Measurements from ENCODE around the gene ARHGAP22.

The ARHGAP22 gene

GRCh38 chr10:48477616-48478015 lies 127.3 kb downstream of the ARHGAP22 start:
- DNase-seq (ENCODE audit: low spot score) = no peak

DNA sequence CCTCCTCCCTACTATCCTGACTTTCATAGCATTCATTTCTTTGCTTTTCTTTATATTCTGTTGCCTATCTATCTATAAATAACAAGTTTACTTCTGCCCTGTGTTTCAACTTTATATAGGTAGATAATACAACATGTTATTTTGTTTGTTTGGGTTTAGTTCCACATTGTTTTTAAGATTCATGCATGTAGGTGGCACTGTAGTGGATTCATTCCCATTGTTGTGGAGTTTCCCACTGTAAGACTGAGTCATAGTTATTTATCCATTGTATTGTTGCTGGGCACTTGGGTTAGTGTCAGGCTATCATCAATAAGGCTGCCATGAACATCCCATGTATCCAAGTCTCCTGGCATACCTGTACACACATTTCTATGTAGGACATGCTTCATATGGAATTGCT lies 127.7 kb downstream of the ARHGAP22 start:
- DNase-seq (ENCODE audit: low spot score) = no peak

DNA sequence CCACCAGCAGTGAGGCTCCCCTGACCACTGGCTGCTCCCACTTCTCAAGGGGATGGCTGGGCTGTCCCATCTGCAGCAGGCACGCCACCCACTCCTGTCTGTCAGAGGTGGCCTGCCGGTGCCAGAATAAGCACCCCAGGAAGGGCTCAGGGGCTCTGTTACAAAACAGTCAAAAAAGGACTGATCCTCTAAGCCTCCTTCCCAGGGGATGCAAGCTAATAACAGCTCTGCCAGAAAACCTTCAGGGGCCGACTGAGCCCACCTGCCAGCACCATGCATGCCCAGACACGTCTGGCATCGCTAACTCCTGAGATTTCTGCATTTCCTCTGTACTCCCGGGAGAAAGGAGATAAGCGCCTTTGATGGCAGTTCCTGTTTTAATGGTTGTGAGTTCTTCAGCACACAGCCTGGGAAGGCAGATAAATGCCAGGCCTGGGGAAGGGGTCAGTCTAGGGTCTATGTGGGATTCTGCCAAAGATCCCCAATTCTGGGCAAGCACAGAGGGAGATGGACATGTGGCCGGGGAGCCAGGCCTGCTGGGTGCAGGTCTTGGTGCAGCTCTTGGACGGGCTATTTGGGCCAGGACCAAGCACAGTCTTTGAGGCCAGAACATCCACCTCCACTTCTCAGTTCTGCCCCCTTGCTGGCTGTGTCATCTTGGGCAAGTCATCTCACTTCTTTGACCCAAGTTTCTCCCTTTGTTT lies 128.4 kb downstream of the ARHGAP22 start:
- no peak for DNase-seq (ENCODE audit: low spot score)

- DNase-seq (ENCODE audit: low spot score) = no peak
These were observed 129.0 kb downstream of the ARHGAP22 start for GRCh38 chr10:48475943-48476278.

GRCh38 chr10:48474765-48475365 lies 130.0 kb downstream of the ARHGAP22 start:
- DNase-seq (ENCODE audit: low spot score) = no peak

DNA sequence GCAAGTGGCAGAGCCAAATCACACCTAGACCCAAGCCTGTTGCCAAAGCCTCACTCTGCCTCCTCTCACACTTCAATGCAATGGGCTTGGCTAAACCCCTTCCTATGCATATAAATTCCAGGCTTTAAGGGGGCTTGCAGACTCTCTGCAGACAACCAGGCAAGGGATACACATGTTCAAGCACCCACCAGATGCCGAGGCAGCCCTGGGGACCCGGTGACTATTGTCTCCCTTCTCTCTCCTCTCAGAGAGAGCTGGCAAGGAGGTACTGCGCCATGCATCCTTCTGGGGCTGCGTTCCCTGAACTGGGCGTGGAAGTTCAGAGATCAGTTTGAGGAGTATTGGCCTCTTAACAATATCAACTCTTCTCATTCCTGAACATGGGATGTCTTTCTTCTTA lies 131.2 kb downstream of the ARHGAP22 start:
- DNase-seq (ENCODE audit: low spot score) = no peak

- no peak for DNase-seq (ENCODE audit: low spot score)
These were observed 132.3 kb downstream of the ARHGAP22 start for GRCh38 chr10:48472501-48473069.

- no peak for DNase-seq (ENCODE audit: low spot score)
These were observed 133.7 kb downstream of the ARHGAP22 start for GRCh38 chr10:48470893-48471805.

- DNase-seq (ENCODE audit: low spot score) = no peak
These were observed 134.6 kb downstream of the ARHGAP22 start for GRCh38 chr10:48470115-48470892.

- DNase-seq (ENCODE audit: low spot score) = no peak
These were observed 135.3 kb downstream of the ARHGAP22 start for GRCh38 chr10:48469516-48470020.

DNA sequence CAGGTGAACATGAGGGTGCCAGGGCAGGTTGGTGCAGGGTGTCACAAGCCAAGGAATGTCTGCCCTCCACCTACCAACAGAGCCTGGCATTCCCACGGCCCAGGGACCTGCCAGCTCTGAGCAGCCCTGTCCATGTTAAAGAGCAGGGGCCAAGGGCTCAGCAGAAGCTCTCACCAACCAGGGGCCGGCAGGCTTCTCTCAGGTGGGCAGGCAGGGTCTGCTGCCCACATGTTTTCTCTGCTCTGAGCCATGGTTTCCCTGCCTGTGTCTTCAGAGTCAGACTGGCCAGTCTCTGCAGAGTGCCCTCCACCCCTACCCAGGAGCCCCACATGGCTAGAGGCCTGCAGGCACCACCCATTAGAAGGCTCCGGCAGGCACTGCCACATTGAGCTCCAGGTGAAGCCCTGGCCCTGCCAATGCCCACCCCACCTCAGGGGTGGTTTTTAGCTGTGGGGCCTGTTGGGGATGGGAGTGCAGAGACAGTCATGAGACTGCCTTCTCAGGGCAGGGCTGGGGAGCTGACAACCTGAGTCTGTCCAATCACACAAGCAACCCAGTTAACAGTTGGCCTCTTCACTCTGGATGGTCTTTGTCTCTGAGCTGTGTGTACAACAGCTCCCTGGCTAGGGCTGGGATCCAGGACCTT lies 135.9 kb downstream of the ARHGAP22 start:
- no peak for DNase-seq (ENCODE audit: low spot score)

DNA sequence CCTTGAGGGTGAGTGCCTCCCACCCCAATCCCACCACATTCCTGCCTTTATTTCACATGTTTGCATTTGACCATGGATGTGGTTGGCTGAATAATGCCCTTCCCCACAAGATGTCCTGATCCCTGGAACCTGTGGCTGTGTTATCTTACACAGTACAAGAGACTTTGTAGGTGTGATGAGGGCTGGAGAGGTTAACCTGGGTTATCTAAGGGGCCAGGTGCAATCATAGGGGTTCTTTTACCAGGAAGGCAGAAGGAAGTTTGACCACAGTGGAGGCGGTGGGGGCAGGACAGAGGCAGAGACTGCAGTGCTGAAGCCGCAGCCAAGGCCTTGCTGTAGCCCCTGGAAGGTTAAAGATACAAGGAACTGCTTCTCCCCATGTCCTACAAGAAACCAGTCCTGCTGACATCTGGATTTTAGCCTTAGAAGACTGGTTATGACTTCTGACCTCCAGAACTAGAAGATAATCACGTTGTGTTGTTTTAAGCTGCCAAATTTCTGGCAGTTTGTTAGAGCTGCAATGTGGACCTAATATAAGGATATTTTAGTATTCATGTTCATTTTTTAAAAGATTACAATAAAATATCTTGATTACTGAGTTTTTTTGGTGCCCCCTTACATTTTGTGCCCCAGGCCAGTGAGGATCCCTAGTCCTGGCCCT lies 136.6 kb downstream of the ARHGAP22 start:
- DNase-seq (ENCODE audit: low spot score) = no peak

DNA sequence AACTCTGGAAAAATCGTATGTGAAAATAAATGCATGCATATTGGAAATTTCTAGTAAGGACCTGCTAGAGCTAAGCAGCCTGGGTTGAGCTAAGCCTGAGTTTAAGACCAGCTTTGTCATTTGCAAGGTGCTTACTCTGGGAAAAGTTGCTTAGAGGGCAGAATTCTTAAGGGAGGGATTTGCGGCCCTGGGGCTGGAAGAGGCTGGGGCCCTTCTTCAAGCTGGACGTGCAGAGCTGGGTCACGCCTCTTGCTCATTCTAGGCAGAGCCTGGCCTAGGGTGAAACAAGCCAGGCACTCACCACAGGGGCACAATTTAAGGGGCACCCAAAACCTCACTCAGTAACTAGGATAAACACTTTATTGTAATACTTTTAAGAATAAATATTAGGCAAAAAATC lies 137.2 kb downstream of the ARHGAP22 start:
- DNase-seq (ENCODE audit: low spot score) = no peak

DNA sequence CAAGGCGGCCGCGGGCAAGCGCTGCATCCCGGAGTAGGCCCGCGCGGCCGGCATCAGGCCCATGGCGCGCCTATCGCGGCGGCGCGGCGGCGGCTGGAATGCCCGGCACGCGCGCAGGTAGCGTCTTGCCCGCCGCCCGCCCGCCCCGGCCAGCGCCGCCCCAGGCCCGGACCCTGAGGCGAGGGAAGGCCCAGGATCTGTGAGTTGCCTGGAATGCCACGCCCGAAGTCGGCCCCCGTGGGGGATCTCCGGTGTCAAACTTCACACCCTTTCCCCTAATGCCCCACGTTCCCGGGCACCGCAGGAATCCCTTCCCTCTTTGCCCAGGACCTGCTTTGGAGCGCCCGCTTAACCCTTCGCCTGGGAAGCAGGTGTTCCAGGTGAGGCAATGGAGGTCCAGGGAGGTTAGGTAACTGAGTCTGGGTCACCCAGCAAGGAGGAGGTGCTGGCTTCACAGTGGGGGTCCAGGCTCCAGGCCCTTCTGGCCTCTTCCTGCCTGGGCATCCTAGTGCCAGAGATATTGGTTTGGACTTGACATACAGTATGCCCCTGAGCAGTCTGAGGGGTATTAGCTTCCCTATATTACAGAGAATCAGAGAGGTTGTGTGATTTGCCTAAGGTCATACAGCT lies 138.1 kb downstream of the ARHGAP22 start:
- no peak for DNase-seq (ENCODE audit: low spot score)

DNA sequence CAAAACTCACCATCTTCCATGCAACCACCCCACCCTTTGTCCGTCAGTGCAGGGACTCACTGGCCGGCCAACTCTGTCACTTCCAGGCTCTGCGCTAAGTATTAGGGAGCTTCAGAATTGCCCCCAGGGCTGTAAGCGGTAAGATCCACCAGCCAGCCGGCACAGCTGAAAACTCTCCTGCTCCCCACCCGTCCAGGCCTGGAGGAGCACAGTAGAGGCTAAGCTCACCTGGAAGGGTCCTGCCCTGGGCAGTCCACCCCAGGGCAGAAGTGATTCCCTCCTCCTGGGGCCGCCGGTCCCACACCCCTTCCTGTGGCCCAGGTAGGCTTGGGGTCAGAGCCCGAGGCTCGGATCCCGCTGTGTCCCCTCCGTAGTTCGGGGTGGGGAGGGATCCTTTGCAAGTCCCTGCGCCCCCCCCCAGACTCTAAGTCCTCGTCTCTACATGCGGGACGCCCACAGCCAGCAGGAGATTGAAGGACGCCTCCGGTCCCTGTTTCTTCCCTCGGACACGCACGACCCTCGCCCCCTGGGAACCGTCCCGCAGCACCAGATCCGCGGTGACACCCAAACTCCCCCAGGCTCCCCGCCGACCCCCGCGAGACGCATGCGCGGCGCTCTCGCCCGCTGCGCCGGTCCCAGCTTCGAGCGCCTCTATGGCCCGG lies 138.9 kb downstream of the ARHGAP22 start:
- DNase-seq (ENCODE audit: low spot score) = no peak

- no peak for DNase-seq (ENCODE audit: low spot score)
These were observed 139.8 kb downstream of the ARHGAP22 start for GRCh38 chr10:48464871-48465736.

- no peak for DNase-seq (ENCODE audit: low spot score)
These were observed 140.6 kb downstream of the ARHGAP22 start for GRCh38 chr10:48464121-48464870.

All from GM03348 (cell line).